Stimulated activated CD4-positive, alpha-beta T cell treated with anti-CD3 and anti-CD28 coated beads, Interleukin-2, amount 100 ng/mL, for 4 hours (primary cell): Measurements from ENCODE around the gene KCNMA1.
"Not testable (repeated sequence)": the region's sequence is repeated elsewhere in the genome, so short reads cannot be mapped to it uniquely, and the experiment has no call there.

ENCODE experiments used
- DNase-seq: peaks from one replicate; pipeline ENCODE4 v3.0.0-alpha.2; 2020; ENCODE audit warnings: low read depth

The KCNMA1 gene

GRCh38 chr10:77582710-77583115 is 54.9 kb downstream of the KCNMA1 start:
- no peak for DNase-seq

- DNase-seq, result no peak
Observed at GRCh38 chr10:77581738-77582137, 55.9 kb downstream of the KCNMA1 start.

GRCh38 chr10:77580482-77580881 is 57.1 kb downstream of the KCNMA1 start:
- no peak for DNase-seq

- no peak for DNase-seq
Observed at GRCh38 chr10:77578583-77579227, 58.9 kb downstream of the KCNMA1 start.

GRCh38 chr10:77577666-77578229 is 59.9 kb downstream of the KCNMA1 start:
- no peak for DNase-seq

GRCh38 chr10:77576444-77577032 is 61.1 kb downstream of the KCNMA1 start:
- no peak for DNase-seq

GRCh38 chr10:77576007-77576367 is 61.6 kb downstream of the KCNMA1 start:
- DNase-seq, result no peak

GRCh38 chr10:77575271-77576006 is 62.2 kb downstream of the KCNMA1 start:
- DNase-seq, result no peak

GRCh38 chr10:77574438-77574837 is 63.2 kb downstream of the KCNMA1 start:
- DNase-seq, result no peak

- DNase-seq, result not testable (repeated sequence)
Observed at GRCh38 chr10:77572520-77572919, 65.1 kb downstream of the KCNMA1 start.

GRCh38 chr10:77571490-77571889 is 66.1 kb downstream of the KCNMA1 start:
- DNase-seq, result no peak

GRCh38 chr10:77566914-77567566 is 70.6 kb downstream of the KCNMA1 start:
- no peak for DNase-seq

GRCh38 chr10:77566236-77566635 is 71.4 kb downstream of the KCNMA1 start:
- DNase-seq, result no peak

GRCh38 chr10:77565590-77566023 is 72.0 kb downstream of the KCNMA1 start:
- DNase-seq, result no peak

- no peak for DNase-seq
Observed at GRCh38 chr10:77564731-77565589, 72.6 kb downstream of the KCNMA1 start.

- no peak for DNase-seq
Observed at GRCh38 chr10:77563638-77564270, 73.9 kb downstream of the KCNMA1 start.

- no peak for DNase-seq
Observed at GRCh38 chr10:77562742-77563141, 74.9 kb downstream of the KCNMA1 start.

GRCh38 chr10:77561991-77562390 is 75.6 kb downstream of the KCNMA1 start:
- DNase-seq, result no peak

- DNase-seq, result no peak
Observed at GRCh38 chr10:77560471-77560870, 77.1 kb downstream of the KCNMA1 start.

GRCh38 chr10:77560052-77560451 is 77.6 kb downstream of the KCNMA1 start:
- DNase-seq, result no peak

GRCh38 chr10:77556990-77557601 is 80.5 kb downstream of the KCNMA1 start:
- DNase-seq, result no peak
